Measurements from ENCODE around the gene TARS2. TPM values are rescaled to one million over a fixed set of nuclear protein-coding genes. Genes with fewer than 3 reads are reported as not detected.

TARS2 gene
- total and polyA plus RNA-seq, 2 of the 4 experiments (the other 2 are of a cell fraction) = 10.9 to 21.8 TPM

GRCh38 chr1:150552128-150552910, 65.1 kb downstream of the TARS2 start:
- Histone ChIP-seq H2AK5ac (ENCODE audit: low read depth, low read length) (peak overlapping the region; percentile 96), H4K5ac (ENCODE audit: low read depth, low read length) (peak overlapping the region; percentile 21), H3K4me1 (ENCODE audit: control insufficient read depth, insufficient read depth, low read length) (peaks cover 26% of the 10 kb centered on the region), H4K91ac (ENCODE audit: insufficient read depth, low read depth, low read length) (peak overlapping the region; percentile 67), H3K27me3 (ENCODE audit: control insufficient read depth, insufficient read depth, low read length) (no peaks in the 10 kb centered on the region), H2BK120ac (ENCODE audit: low read depth, low read length) (peak overlapping the region; percentile 70), H2BK20ac (ENCODE audit: low read depth, low read length) (peak overlapping the region; percentile 71; the same call in 1 of the 2 replicates), H3K79me1 (ENCODE audit: low read depth in 1 of 2, low read length in 2 of 2) (peaks cover 3 to 49% of the 10 kb centered on the region in 2 experiments; a peak in 3 of 4 replicates), H2BK5ac (ENCODE audit: low read depth, low read length, poor library complexity, severe bottlenecking) (peak overlapping the region; percentile 64), H3K9ac (ENCODE audit: low read depth, low read length) (peak overlapping the region; percentile 32), H3K27ac (ENCODE audit: insufficient read depth, low read length) (peak overlapping the region; percentile 72), H3K18ac (ENCODE audit: low read depth, low read length) (peak overlapping the region; percentile 31), H3K4me3 (ENCODE audit: insufficient read depth, low read depth, low read length) (no peak overlapping the region), H3K56ac (ENCODE audit: extremely low read depth, insufficient read depth, low read length) (no peak overlapping the region), H2AK9ac (replicated peaks; ENCODE audit: low read depth, low read length, poor library complexity) (peak overlapping the region; percentile 45), H3K4me2 (ENCODE audit: low read depth, low read length) (peak overlapping the region; percentile 32; the same call in 1 of the 2 replicates), H3K14ac (replicated peaks; ENCODE audit: low read depth, low read length) (peak overlapping the region; percentile 65), H3K36me3 (ENCODE audit: control insufficient read depth, insufficient read depth, low read length) (peaks cover 5% of the 10 kb centered on the region), H3K9me1 (ENCODE audit: insufficient read depth, low read length) (peaks cover 10% of the 10 kb centered on the region), H3K23ac (ENCODE audit: low read depth, low read length) (peak overlapping the region; percentile 60; the same call in 1 of the 2 replicates), H2BK15ac (ENCODE audit: low read depth, low read length) (peak overlapping the region; percentile 79; the same call in 2 of the 3 replicates), H2AFZ (replicated peaks; ENCODE audit: low read length, poor library complexity) (peak overlapping the region; percentile 63), H4K20me1 (ENCODE audit: insufficient read depth, low read length) (no peaks in the 10 kb centered on the region; the same call in none of the 2 replicates), H3K9me3 (ENCODE audit: control insufficient read depth, insufficient read depth, low read length) (no peaks in the 10 kb centered on the region), H4K8ac (ENCODE audit: low read depth in 2 of 2, low read length in 2 of 2) (peak overlapping the region; percentile 50 to 81; a peak in 3 of 4 replicates), H3K4ac (ENCODE audit: low read depth, low read length) (peak overlapping the region; percentile 86)
- TF ChIP-seq SMC3 (IDR thresholded peaks at IDR 0.05; ENCODE audit: low read depth, low read length) (no peak), CTCF (conservative IDR thresholded peaks at IDR 0.05; ENCODE audit: low read depth, low read length) (no peak), CHD1 (IDR thresholded peaks at IDR 0.05; ENCODE audit: low read depth, low read length) (no peak), FOS (IDR thresholded peaks at IDR 0.05; ENCODE audit: low read depth, low read length) (no peak), USF2 (IDR thresholded peaks at IDR 0.05; ENCODE audit: low read depth, low read length) (no peak), MAZ (IDR thresholded peaks at IDR 0.05; ENCODE audit: borderline replicate concordance, low read depth, low read length) (peak; percentile 91), POLR2A (IDR thresholded peaks at IDR 0.05; ENCODE audit: low read depth, low read length) (no peak), CEBPB (IDR thresholded peaks at IDR 0.05; ENCODE audit: low read depth, low read length) (peak; percentile 100), MAFK (IDR thresholded peaks at IDR 0.05; ENCODE audit: low read depth, low read length) (no peak), NFE2L2 (IDR thresholded peaks at IDR 0.05; ENCODE audit: low read depth, low read length) (no peak), BHLHE40 (IDR thresholded peaks at IDR 0.05; ENCODE audit: low read depth, low read length) (no peak), RFX5 (IDR thresholded peaks at IDR 0.05; ENCODE audit: low read depth, low read length) (no peak), MXI1 (IDR thresholded peaks at IDR 0.05; ENCODE audit: borderline replicate concordance, low read depth, low read length) (no peak), RAD21 (IDR thresholded peaks at IDR 0.05; ENCODE audit: low read length) (0 out of 2 replicates have a peak, but pooled peaks have one; percentile 5)
- in situ Hi-C loops (cut with MboI; ENCODE audit: low sequenced_read_pairs) (loop anchor here (10.0 kb wide), 1 partner anchor 288 kb away; the partner anchor contains the start of gene APH1A), intact Hi-C loops (cut with micrococcal nuclease) (no loop called here), dilution Hi-C loops (cut with HindIII; ENCODE audit: low sequenced_read_pairs, unreplicated experiment) (no loop called here)
- ChIA-PET POLR2A (ENCODE audit: unreplicated experiment) (interaction anchor here (0.5 to 0.6 kb wide), 2 partner anchors 27 to 43 kb away, joined by 3 to 4 read pairs; partner anchors contain the start of gene MCL1), CTCF (interaction anchor here (0.5 kb wide), 1 partner anchor 19 kb away, joined by 5 read pairs; no protein-coding TSS in a partner anchor)
- no TSS peak for BruUV-seq (replicated peaks)
- WGBS, 2 experiments (ENCODE audit: extremely low coverage in 2 of 2, insufficient read length in 1 of 2) = 0% methylated on average over 1 of the region's 13 CpGs; no CpG with 5 or more reads in 1 of the 2 experiments
- ATAC-seq (ENCODE audit: low read depth) = peak; percentile 69
- peak; percentile 92 for DNase-seq

All from IMR-90 (cell line).